Type B pancreatic cell (in vitro differentiated cells): ENCODE measurements around the gene TNXB. TPM values are rescaled to one million over a fixed set of nuclear protein-coding genes. Genes with fewer than 3 reads are reported as not detected.

Experiments used
- DNase-seq: peaks from one replicate; pipeline ENCODE4 v3.0.0; 2021; ENCODE audit warnings: mixed read lengths; ENCODE audit not compliant: unreplicated experiment; ENCODE audit errors: extremely low spot score
- H3K27ac Mint-ChIP-seq: 2 replicates; pipeline ENCODE4 v1.8.0; 2021; ENCODE audit warnings: mild to moderate bottlenecking, mixed read lengths
- H3K27me3 Mint-ChIP-seq: 2 replicates; pipeline ENCODE4 v1.8.0; 2021; ENCODE audit warnings: mixed read lengths
- H3K36me3 Mint-ChIP-seq: 2 replicates; pipeline ENCODE4 v1.8.0; 2021; ENCODE audit warnings: mixed read lengths
- H3K4me1 Mint-ChIP-seq: one replicate; pipeline ENCODE4 v1.8.0; 2021; ENCODE audit warnings: mixed read lengths; ENCODE audit not compliant: unreplicated experiment
- H3K4me3 Mint-ChIP-seq: 2 replicates; pipeline ENCODE4 v1.8.0; 2021; ENCODE audit warnings: mild to moderate bottlenecking, mixed read lengths
- H3K9me3 Mint-ChIP-seq: 2 replicates; pipeline ENCODE4 v1.8.0; 2021; ENCODE audit warnings: mixed read lengths
- total RNA-seq: library from RNA; stranded (reverse); gene quantifications from 2 replicates; pipeline ENCODE4 v1.2.1, GENCODE V29; 2021; ENCODE audit warnings: low replicate concordance
- TF ChIP-seq, protein P1 (sequence below): fragments of 200-600 bp; sonication (generic); conservative IDR thresholded peaks from 2 replicates; pipeline ENCODE4 v1.5.0; 2021; ENCODE audit warnings: antibody characterized with exemption, mild to moderate bottlenecking

TNXB gene
- total RNA-seq, 1 donor from 2014 or later: 22.2 TPM

- H3K27me3 Mint-ChIP-seq: peaks cover 17% of the 10 kb centered on the region
- H3K36me3 Mint-ChIP-seq: peaks cover 22% of the 10 kb centered on the region
- H3K4me1 Mint-ChIP-seq: peaks cover 40% of the 10 kb centered on the region
- DNase-seq: peak; percentile 86
- TF ChIP-seq, protein P1, sequence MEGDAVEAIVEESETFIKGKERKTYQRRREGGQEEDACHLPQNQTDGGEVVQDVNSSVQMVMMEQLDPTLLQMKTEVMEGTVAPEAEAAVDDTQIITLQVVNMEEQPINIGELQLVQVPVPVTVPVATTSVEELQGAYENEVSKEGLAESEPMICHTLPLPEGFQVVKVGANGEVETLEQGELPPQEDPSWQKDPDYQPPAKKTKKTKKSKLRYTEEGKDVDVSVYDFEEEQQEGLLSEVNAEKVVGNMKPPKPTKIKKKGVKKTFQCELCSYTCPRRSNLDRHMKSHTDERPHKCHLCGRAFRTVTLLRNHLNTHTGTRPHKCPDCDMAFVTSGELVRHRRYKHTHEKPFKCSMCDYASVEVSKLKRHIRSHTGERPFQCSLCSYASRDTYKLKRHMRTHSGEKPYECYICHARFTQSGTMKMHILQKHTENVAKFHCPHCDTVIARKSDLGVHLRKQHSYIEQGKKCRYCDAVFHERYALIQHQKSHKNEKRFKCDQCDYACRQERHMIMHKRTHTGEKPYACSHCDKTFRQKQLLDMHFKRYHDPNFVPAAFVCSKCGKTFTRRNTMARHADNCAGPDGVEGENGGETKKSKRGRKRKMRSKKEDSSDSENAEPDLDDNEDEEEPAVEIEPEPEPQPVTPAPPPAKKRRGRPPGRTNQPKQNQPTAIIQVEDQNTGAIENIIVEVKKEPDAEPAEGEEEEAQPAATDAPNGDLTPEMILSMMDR: peak; percentile 48
- peak within 1 kb of the TSS; percentile 100 for H3K4me3 Mint-ChIP-seq
- H3K27ac Mint-ChIP-seq: peak within 1 kb of the TSS; percentile 97
- H3K9me3 Mint-ChIP-seq: no peaks in the 10 kb centered on the region
Observed at GRCh38 chr6:32153564-32154513, 44.7 kb upstream of the TNXB start, which contains the start of gene PPT2. TSS of gene PPT2 (plus strand) at chr6:32154141. CDS start at chr6:32154595, 454 bp downstream.

GRCh38 chr6:32152769-32153563, 43.8 kb upstream of the TNXB start:
- Mint-ChIP-seq H3K36me3 (peaks cover 14% of the 10 kb centered on the region), H3K4me3 (peak overlapping the region; percentile 100), H3K4me1 (peaks cover 40% of the 10 kb centered on the region), H3K9me3 (no peaks in the 10 kb centered on the region), H3K27ac (peak overlapping the region; percentile 97), H3K27me3 (peaks cover 17% of the 10 kb centered on the region)
- TF ChIP-seq, protein P1: no peak
- DNase-seq: no peak

GRCh38 chr6:32151863-32152768, 43.0 kb upstream of the TNXB start, which contains the start of gene PRRT1:
TSS of gene PRRT1 (minus strand) at chr6:32151939. CDS start at chr6:32151827, 112 bp downstream.
- Mint-ChIP-seq H3K27ac (peak within 1 kb of the TSS; percentile 97), H3K27me3 (peaks cover 17% of the 10 kb centered on the region), H3K4me3 (peak within 1 kb of the TSS; percentile 100), H3K36me3 (peaks cover 6% of the 10 kb centered on the region), H3K9me3 (no peaks in the 10 kb centered on the region), H3K4me1 (peaks cover 40% of the 10 kb centered on the region)
- TF ChIP-seq, protein P1: no peak
- no peak for DNase-seq

- no peaks in the 10 kb centered on the region for H3K9me3 Mint-ChIP-seq
- H3K4me1 Mint-ChIP-seq: peaks cover 45% of the 10 kb centered on the region
- TF ChIP-seq, protein P1: no peak
- peak overlapping the region; percentile 36 for H3K4me3 Mint-ChIP-seq
- peaks cover 6% of the 10 kb centered on the region for H3K36me3 Mint-ChIP-seq
- H3K27ac Mint-ChIP-seq: peak overlapping the region; percentile 24
- no peak for DNase-seq
- peaks cover 21% of the 10 kb centered on the region for H3K27me3 Mint-ChIP-seq
Observed at GRCh38 chr6:32151181-32151862, 42.2 kb upstream of the TNXB start.
